Esophagus (tissue), 2 donors: Measurements from ENCODE around the gene STRN. TPM values are rescaled to one million over a fixed set of nuclear protein-coding genes. Genes with fewer than 3 reads are reported as not detected.

Experiments used
- H3K27ac ChIP-seq, 2 donors: one replicate each; pipeline ENCODE4 v1.5.1; 2013; ENCODE audit warnings: low read depth in 2 of 2, mild to moderate bottlenecking in 2 of 2, inconsistent platforms in 1 of 2, low read length in 1 of 2, moderate library complexity in 1 of 2
- H3K27me3 ChIP-seq, 2 donors: one replicate each; pipeline ENCODE4 v1.6.1; 2013; ENCODE audit warnings: low read length in 2 of 2, control low read depth in 1 of 2, mild to moderate bottlenecking in 1 of 2; ENCODE audit not compliant: insufficient read depth in 2 of 2, control insufficient read depth in 1 of 2
- H3K36me3 ChIP-seq, 2 donors: one replicate each; pipeline ENCODE4 v1.6.1; 2013; ENCODE audit warnings: low read length in 1 of 2; ENCODE audit not compliant: control insufficient read depth in 2 of 2, insufficient read depth in 2 of 2
- H3K4me1 ChIP-seq, 2 donors: one replicate each; pipeline ENCODE4 v1.6.1; 2013; ENCODE audit warnings: low read length in 1 of 2; ENCODE audit not compliant: control insufficient read depth in 2 of 2, insufficient read depth in 2 of 2
- H3K4me3 ChIP-seq, 2 donors: one replicate each; pipeline ENCODE4 v1.5.1; 2013; ENCODE audit warnings: low read length in 2 of 2, mild to moderate bottlenecking in 2 of 2, low read depth in 1 of 2, moderate library complexity in 1 of 2
- H3K9me3 ChIP-seq, 2 donors: one replicate each; pipeline ENCODE4 v1.6.1; 2013; ENCODE audit warnings: mild to moderate bottlenecking in 2 of 2, low read depth in 1 of 2, low read length in 1 of 2, moderate library complexity in 1 of 2; ENCODE audit not compliant: control insufficient read depth in 2 of 2, insufficient read depth in 1 of 2
- WGBS, 2 donors: extraction: QIAGEN DNeasy Blood & Tissue Kit; methylation state at CpG; one replicate each; pipeline ENCODE4 v1.1.7; 2013; 5-methylcytosine and 5-hydroxymethylcytosine counted together
- polyA plus RNA-seq, 2 donors: library from polyadenylated mRNA; stranded (reverse); fragments of 200-250 nt; gene quantifications; one replicate each; pipeline ENCODE4 v1.2.3, GENCODE V29; 2013
- donor health status: healthy with polysubstance abuse.
- donor health status: Bipolar disorder and iron deficiency.

STRN gene
- polyA plus RNA-seq, 2 donors = 9.2 to 12.2 TPM

- Histone ChIP-seq H3K36me3 (peaks cover 0 to 2% of the 10 kb centered on the region in 2 donors), H3K4me3 (no peak overlapping the region), H3K27ac (no peak overlapping the region), H3K9me3 (no peaks in the 10 kb centered on the region), H3K4me1 (no peaks in the 10 kb centered on the region), H3K27me3 (no peaks in the 10 kb centered on the region)
- WGBS, 2 donors = 77 to 81% methylated on average over 1 of the region's 1 CpG
These were observed 107.0 kb downstream of the STRN start for GRCh38 chr2:36859366-36859792.

GRCh38 chr2:36858551-36859365 is 107.6 kb downstream of the STRN start:
- Histone ChIP-seq H3K27ac (no peak overlapping the region), H3K9me3 (no peaks in the 10 kb centered on the region), H3K27me3 (no peaks in the 10 kb centered on the region), H3K4me3 (no peak overlapping the region), H3K36me3 (peaks cover 0 to 2% of the 10 kb centered on the region in 2 donors), H3K4me1 (no peaks in the 10 kb centered on the region)

GRCh38 chr2:36857713-36858112 is 108.6 kb downstream of the STRN start:
- Histone ChIP-seq H3K9me3 (no peaks in the 10 kb centered on the region), H3K4me3 (no peak overlapping the region), H3K27ac (no peak overlapping the region), H3K4me1 (no peaks in the 10 kb centered on the region), H3K27me3 (no peaks in the 10 kb centered on the region), H3K36me3 (peaks cover 0 to 2% of the 10 kb centered on the region in 2 donors)
- 90 to 93% methylated on average over 5 of the region's 5 CpGs for WGBS, 2 donors

GRCh38 chr2:36855429-36855828 is 110.9 kb downstream of the STRN start:
- Histone ChIP-seq H3K27ac (no peak overlapping the region), H3K27me3 (no peaks in the 10 kb centered on the region), H3K36me3 (peaks cover 0 to 2% of the 10 kb centered on the region in 2 donors), H3K4me1 (no peaks in the 10 kb centered on the region), H3K4me3 (no peak overlapping the region), H3K9me3 (no peaks in the 10 kb centered on the region)
- WGBS, 2 donors = 97 to 99% methylated on average over 2 of the region's 2 CpGs

- H3K9me3 ChIP-seq = no peaks in the 10 kb centered on the region
- H3K4me3 ChIP-seq = no peak overlapping the region
- H3K27ac ChIP-seq = no peak overlapping the region
- peaks cover 2 to 3% of the 10 kb centered on the region in 2 donors for H3K36me3 ChIP-seq
- H3K4me1 ChIP-seq = no peaks in the 10 kb centered on the region
- WGBS, 2 donors = 63 to 77% methylated on average over 2 of the region's 2 CpGs
- no peaks in the 10 kb centered on the region for H3K27me3 ChIP-seq
These were observed 112.1 kb downstream of the STRN start for GRCh38 chr2:36854241-36854640.

GRCh38 chr2:36849265-36849664 is 117.1 kb downstream of the STRN start:
- H3K4me3 ChIP-seq = no peak overlapping the region
- 97% methylated on average over 8 of the region's 8 CpGs for WGBS, 2 donors
- no peak overlapping the region for H3K27ac ChIP-seq
- H3K4me1 ChIP-seq = no peaks in the 10 kb centered on the region
- no peaks in the 10 kb centered on the region for H3K27me3 ChIP-seq
- H3K36me3 ChIP-seq = peaks cover 4 to 5% of the 10 kb centered on the region in 2 donors
- H3K9me3 ChIP-seq = no peaks in the 10 kb centered on the region

- Histone ChIP-seq H3K27me3 (no peaks in the 10 kb centered on the region), H3K36me3 (no peaks in the 10 kb centered on the region), H3K4me3 (no peak overlapping the region), H3K27ac (no peak overlapping the region), H3K9me3 (no peaks in the 10 kb centered on the region), H3K4me1 (no peaks in the 10 kb centered on the region)
These were observed 122.5 kb downstream of the STRN start for GRCh38 chr2:36843838-36844237.

GRCh38 chr2:36839976-36840617 is 126.2 kb downstream of the STRN start:
- Histone ChIP-seq H3K36me3 (no peaks in the 10 kb centered on the region), H3K27ac (no peak overlapping the region), H3K4me3 (no peak overlapping the region), H3K27me3 (no peaks in the 10 kb centered on the region), H3K4me1 (no peaks in the 10 kb centered on the region), H3K9me3 (no peaks in the 10 kb centered on the region)
- WGBS, 2 donors = 83 to 88% methylated on average over 4 of the region's 4 CpGs

GRCh38 chr2:36834731-36835524 is 131.4 kb downstream of the STRN start:
- H3K9me3 ChIP-seq = no peaks in the 10 kb centered on the region
- no peaks in the 10 kb centered on the region for H3K27me3 ChIP-seq
- H3K4me3 ChIP-seq = no peak overlapping the region
- H3K4me1 ChIP-seq = no peaks in the 10 kb centered on the region
- no peaks in the 10 kb centered on the region for H3K36me3 ChIP-seq
- no peak overlapping the region for H3K27ac ChIP-seq
- 48 to 49% methylated on average over 5 of the region's 5 CpGs for WGBS, 2 donors
